DND-41 (cell line): Measurements from ENCODE around the gene UBE3D.

Experiments
- EZH2 ChIP-seq: IDR thresholded peaks from 3 replicates; pipeline ENCODE4 v1.6.1; 2012; ENCODE audit warnings: borderline replicate concordance, low read depth, mild to moderate bottlenecking, moderate library complexity, low read length, inconsistent platforms; ENCODE audit not compliant: severe bottlenecking
- TF ChIP-seq, protein P1 (sequence below): IDR thresholded peaks from 2 replicates; pipeline ENCODE4 v1.5.1; 2012; ENCODE audit warnings: borderline replicate concordance, low read length, moderate library complexity, mild to moderate bottlenecking; ENCODE audit not compliant: poor library complexity, severe bottlenecking; ENCODE audit errors: extremely low read depth

DNA sequence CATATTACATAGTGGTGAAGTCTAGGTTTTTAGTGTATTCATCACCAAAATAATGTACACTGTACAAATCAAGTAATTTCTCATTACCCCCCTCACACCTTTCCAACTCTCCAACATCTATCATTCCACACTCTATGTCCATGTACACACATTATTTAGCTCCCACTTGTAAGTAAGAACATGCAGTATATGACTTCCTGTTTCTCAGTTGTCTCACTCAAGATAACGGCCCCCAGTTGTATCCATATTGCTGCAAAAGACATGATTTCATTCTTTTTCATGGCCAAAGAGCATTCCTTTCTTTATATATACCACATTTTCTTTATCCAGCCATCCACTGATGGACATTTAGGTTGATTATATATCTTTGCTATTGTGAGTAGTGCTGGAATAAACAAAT, 86.0 kb downstream of the UBE3D start:
- TF ChIP-seq, protein P1, sequence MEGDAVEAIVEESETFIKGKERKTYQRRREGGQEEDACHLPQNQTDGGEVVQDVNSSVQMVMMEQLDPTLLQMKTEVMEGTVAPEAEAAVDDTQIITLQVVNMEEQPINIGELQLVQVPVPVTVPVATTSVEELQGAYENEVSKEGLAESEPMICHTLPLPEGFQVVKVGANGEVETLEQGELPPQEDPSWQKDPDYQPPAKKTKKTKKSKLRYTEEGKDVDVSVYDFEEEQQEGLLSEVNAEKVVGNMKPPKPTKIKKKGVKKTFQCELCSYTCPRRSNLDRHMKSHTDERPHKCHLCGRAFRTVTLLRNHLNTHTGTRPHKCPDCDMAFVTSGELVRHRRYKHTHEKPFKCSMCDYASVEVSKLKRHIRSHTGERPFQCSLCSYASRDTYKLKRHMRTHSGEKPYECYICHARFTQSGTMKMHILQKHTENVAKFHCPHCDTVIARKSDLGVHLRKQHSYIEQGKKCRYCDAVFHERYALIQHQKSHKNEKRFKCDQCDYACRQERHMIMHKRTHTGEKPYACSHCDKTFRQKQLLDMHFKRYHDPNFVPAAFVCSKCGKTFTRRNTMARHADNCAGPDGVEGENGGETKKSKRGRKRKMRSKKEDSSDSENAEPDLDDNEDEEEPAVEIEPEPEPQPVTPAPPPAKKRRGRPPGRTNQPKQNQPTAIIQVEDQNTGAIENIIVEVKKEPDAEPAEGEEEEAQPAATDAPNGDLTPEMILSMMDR: no peak
- no peak for TF ChIP-seq EZH2
